Uterus (tissue), 4 donors: ENCODE data around the gene MREG. TPM values are rescaled to one million over a fixed set of nuclear protein-coding genes. Genes with fewer than 3 reads are reported as not detected.
"Not testable (repeated sequence)": the region's sequence is repeated elsewhere in the genome, so short reads cannot be mapped to it uniquely, and the experiment has no call there.

Experiments
- DNase-seq, 2 donors: peaks; one replicate each; pipeline ENCODE4 v3.0.0-alpha.2; 2019 to 2020
- H3K27ac ChIP-seq, 2 donors: fragments of 200-600 bp; sonication (generic); 1 replicate in 1 of 2; 2 replicates in 1 of 2; pipeline ENCODE4 v1.5.1; 2016 to 2018
- H3K27me3 ChIP-seq, 2 donors: fragments of 200-600 bp; sonication (generic); one replicate each; pipeline ENCODE4 v1.5.1; 2018 to 2019; ENCODE audit warnings: control low read depth in 1 of 2
- H3K36me3 ChIP-seq, 2 donors: fragments of 200-600 bp; sonication (generic); one replicate each; pipeline ENCODE4 v1.5.1; 2019; ENCODE audit warnings: control low read depth in 1 of 2
- H3K4me1 ChIP-seq, 2 donors: fragments of 200-600 bp; sonication (generic); one replicate each; pipeline ENCODE4 v1.5.1; 2018 to 2019; ENCODE audit warnings: control low read depth in 1 of 2
- H3K4me3 ChIP-seq, 2 donors: fragments of 200-600 bp; sonication (generic); 1 replicate in 1 of 2; 2 replicates in 1 of 2; pipeline ENCODE4 v1.5.1; 2018 to 2019; ENCODE audit warnings: mild to moderate bottlenecking in 1 of 2
- H3K9me3 ChIP-seq, 2 donors: fragments of 200-600 bp; sonication (generic); one replicate each; pipeline ENCODE4 v1.5.1; 2019; ENCODE audit warnings: control low read depth in 1 of 2
- CTCF ChIP-seq, 4 experiments: fragments of 200-600 bp in 2 of 4; fragments of 450-650 bp in 2 of 4; sonication (generic) in 2 of 4; IDR thresholded peaks; one replicate each; pipeline ENCODE4 v1.5.1; 2016 to 2019; ENCODE audit warnings: antibody characterized with exemption in 4 of 4, mild to moderate bottlenecking in 2 of 4, moderate library complexity in 1 of 4
- POLR2A ChIP-seq, 2 donors: fragments of 450-650 bp; IDR thresholded peaks; one replicate each; pipeline ENCODE4 v1.6.1; 2016; ENCODE audit warnings: antibody characterized with exemption in 2 of 2, mild to moderate bottlenecking in 1 of 2, moderate library complexity in 1 of 2
- intact Hi-C: fragments of 100-400 bp; cut with DNase I; formaldehyde crosslinking; loops from one replicate; pipeline ENCODE4 v1.15.1; 2023; ENCODE audit warnings: low total_unique reads
- total RNA-seq, 4 donors: library from RNA; depleted of rRNA in 3 of 4; stranded (reverse); fragments of >200 nt in 3 of 4; gene quantifications; one replicate each; pipeline versions ENCODE4 v1.1.0 to v1.2.4, GENCODE V29; 2014 to 2023
- donor health status: DM: yes; HTN: yes; CAD: no.

Gene MREG
- total RNA-seq, 4 donors from 2014 or later: 0.59 to 8.5 (median 3.9) TPM

- no peak overlapping the region for H3K27ac ChIP-seq
Measured at GRCh38 chr2:216002101-216002678, 11.2 kb downstream of the MREG start.

GRCh38 chr2:216001216-216002100 lies 11.9 kb downstream of the MREG start:
- H3K9me3 ChIP-seq: no peaks in the 10 kb centered on the region
- TF ChIP-seq CTCF (IDR thresholded peaks at IDR 0.05) (no peak), POLR2A (IDR thresholded peaks at IDR 0.05) (no peak)
- no peaks in the 10 kb centered on the region for H3K4me1 ChIP-seq
- no peaks in the 10 kb centered on the region for H3K27me3 ChIP-seq
- no peak for DNase-seq
- no peak overlapping the region for H3K27ac ChIP-seq
- H3K4me3 ChIP-seq: no peak overlapping the region
- intact Hi-C loops: no loop called here
- no peaks in the 10 kb centered on the region for H3K36me3 ChIP-seq

More at GRCh38 chr2:216002101-216002678, 11.2 kb downstream of the MREG start:
- Histone ChIP-seq H3K4me3 (no peak overlapping the region), H3K4me1 (no peaks in the 10 kb centered on the region), H3K27me3 (no peaks in the 10 kb centered on the region), H3K36me3 (no peaks in the 10 kb centered on the region), H3K9me3 (no peaks in the 10 kb centered on the region)
- intact Hi-C loops: no loop called here
- DNase-seq: no peak
- TF ChIP-seq CTCF (IDR thresholded peaks at IDR 0.05) (no peak), POLR2A (IDR thresholded peaks at IDR 0.05) (no peak)

- Histone ChIP-seq H3K9me3 (no peaks in the 10 kb centered on the region), H3K36me3 (no peaks in the 10 kb centered on the region), H3K4me3 (no peak overlapping the region), H3K4me1 (no peaks in the 10 kb centered on the region), H3K27me3 (no peaks in the 10 kb centered on the region), H3K27ac (no peak overlapping the region)
- no peak for DNase-seq
- intact Hi-C loops: no loop called here
- no peak for TF ChIP-seq CTCF (IDR thresholded peaks at IDR 0.05)
- no peak for TF ChIP-seq POLR2A (IDR thresholded peaks at IDR 0.05)
Measured at GRCh38 chr2:215998636-215999035, 14.7 kb downstream of the MREG start.

- Histone ChIP-seq H3K4me3 (no peak overlapping the region), H3K9me3 (no peaks in the 10 kb centered on the region), H3K27me3 (no peaks in the 10 kb centered on the region), H3K36me3 (no peaks in the 10 kb centered on the region), H3K4me1 (no peaks in the 10 kb centered on the region), H3K27ac (no peak overlapping the region)
- TF ChIP-seq POLR2A (IDR thresholded peaks at IDR 0.05) (no peak), CTCF (IDR thresholded peaks at IDR 0.05) (no peak)
- intact Hi-C loops: no loop called here
- DNase-seq: no peak
Measured at GRCh38 chr2:215997219-215997618, 16.1 kb downstream of the MREG start.

- H3K4me1 ChIP-seq: no peaks in the 10 kb centered on the region
- no peaks in the 10 kb centered on the region for H3K9me3 ChIP-seq
- H3K27ac ChIP-seq: no peak overlapping the region
- H3K4me3 ChIP-seq: no peak overlapping the region
- TF ChIP-seq POLR2A (IDR thresholded peaks at IDR 0.05) (no peak), CTCF (IDR thresholded peaks at IDR 0.05) (no peak)
- DNase-seq: no peak
- intact Hi-C loops: no loop called here
- H3K36me3 ChIP-seq: no peaks in the 10 kb centered on the region
- H3K27me3 ChIP-seq: no peaks in the 10 kb centered on the region
Measured at GRCh38 chr2:215994911-215995310, 18.4 kb downstream of the MREG start.

- H3K4me3 ChIP-seq, intact Hi-C loops, H3K27ac ChIP-seq, H3K36me3 ChIP-seq, H3K9me3 ChIP-seq, H3K27me3 ChIP-seq, H3K4me1 ChIP-seq, DNase-seq: not testable (repeated sequence)
Measured at GRCh38 chr2:215988556-215989207, 24.7 kb downstream of the MREG start.
